A549 treated with Hydrocortisone at 1 μM for 4 hours (cell line): ENCODE results near the gene OR4D2. TPM values are rescaled to one million over a fixed set of nuclear protein-coding genes. Genes with fewer than 3 reads are reported as not detected.

ENCODE experiments used
- total RNA-seq: library from RNA; stranded (reverse); fragments of 200-300 nt; extraction: Qiagen RNA extraction; gene quantifications from 5 replicates; pipeline ENCODE4 v1.2.3, GENCODE V29; 2022

Gene OR4D2
- total RNA-seq = not detected in 5 replicates

GRCh38 chr17:58166682-58167081, at the start of gene OR4D2:
Gene OR4D2 (plus strand): TSS chr17:58166982. CDS start chr17:58169656, 2,674 bp downstream.

GRCh38 chr17:58147930-58148434, 18.8 kb upstream of the OR4D2 start, which contains the start of gene OR4D1:
Gene OR4D1 (plus strand): TSS chr17:58148384. CDS start chr17:58155154, 6,770 bp downstream.

GRCh38 chr17:58192612-58193011, 25.8 kb downstream of the OR4D2 start, which contains the start of gene EPX:
Gene EPX (plus strand): TSS chr17:58192726. CDS start chr17:58192847, 121 bp downstream.

GRCh38 chr17:58219007-58219788, 52.4 kb downstream of the OR4D2 start, which contains the start of gene MKS1:
Gene MKS1 (minus strand): TSS chr17:58219255. CDS start chr17:58219230, 25 bp downstream.

Other genes with a start within 250 kb of the OR4D2 start
- gene CUEDC1, start 211.6 kb upstream of the OR4D2 start, total RNA-seq = 51.0 to 59.6 TPM (median 57.2 TPM) in 5 replicates
- gene VEZF1, start 178.7 kb upstream of the OR4D2 start, total RNA-seq = 37.1 to 56.0 TPM (median 48.1 TPM) in 5 replicates
- 214 to 324 TPM (median 239 TPM) in 5 replicates for gene SRSF1, start 159.7 kb upstream of the OR4D2 start, total RNA-seq
- 23.5 to 25.9 TPM (median 24.0 TPM) in 5 replicates for gene DYNLL2, start 83.6 kb upstream of the OR4D2 start, total RNA-seq
- 0.02 TPM in 1 of 5 replicates, not detected in the others for gene OR4D1, start 18.6 kb upstream of the OR4D2 start, total RNA-seq
- not detected in 5 replicates for gene EPX, start 25.7 kb downstream of the OR4D2 start, total RNA-seq
- gene MKS1, start 52.3 kb downstream of the OR4D2 start, total RNA-seq = 10.6 to 12.6 TPM (median 12.2 TPM) in 5 replicates
- 0.07 TPM in 1 of 5 replicates, not detected in the others for gene LPO, start 71.6 kb downstream of the OR4D2 start, total RNA-seq
- not detected in 5 replicates for gene MPO, start 114.0 kb downstream of the OR4D2 start, total RNA-seq
- gene TSPOAP1, start 161.8 kb downstream of the OR4D2 start, total RNA-seq = not detected in 5 replicates
- 96.4 to 171 TPM (median 148 TPM) in 5 replicates for gene SUPT4H1, start 185.2 kb downstream of the OR4D2 start, total RNA-seq